Measurements from ENCODE around the gene R3HCC1L. TPM values are rescaled to one million over a fixed set of nuclear protein-coding genes. Genes with fewer than 3 reads are reported as not detected.
"Not testable (repeated sequence)": the region's sequence is repeated elsewhere in the genome, so short reads cannot be mapped to it uniquely, and the experiment has no call there.

R3HCC1L gene
- total RNA-seq, 5 donors from 2014 or later (not counting 1 experiment from before 2014, with no cell fraction given): 21.5 to 23.4 (median 22.6) TPM

DNA sequence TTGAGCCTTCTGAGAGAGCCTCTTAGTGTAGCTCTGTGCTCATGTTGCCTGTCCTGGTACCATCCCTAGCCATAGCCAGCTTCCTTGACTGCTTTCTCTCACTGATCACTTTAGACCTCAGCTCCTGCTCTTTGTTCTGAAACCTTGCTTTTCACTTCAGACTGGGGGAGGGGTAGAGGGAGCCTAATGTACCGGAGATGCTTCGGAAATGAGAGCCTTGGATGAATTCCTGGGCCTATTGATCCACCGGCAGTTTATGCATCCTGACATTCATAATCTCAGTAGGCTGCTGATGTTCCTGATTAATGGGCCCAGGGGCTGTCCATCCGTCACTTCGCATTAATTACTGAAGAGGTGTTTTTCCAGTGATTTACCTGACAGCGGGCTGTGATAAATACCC, 38.8 kb downstream of the R3HCC1L start:
- H3K4me3 ChIP-seq (ENCODE audit: control insufficient read depth in 1 of 2, extremely low read depth in 1 of 2, low read length in 1 of 2): no peak overlapping the region

DNA sequence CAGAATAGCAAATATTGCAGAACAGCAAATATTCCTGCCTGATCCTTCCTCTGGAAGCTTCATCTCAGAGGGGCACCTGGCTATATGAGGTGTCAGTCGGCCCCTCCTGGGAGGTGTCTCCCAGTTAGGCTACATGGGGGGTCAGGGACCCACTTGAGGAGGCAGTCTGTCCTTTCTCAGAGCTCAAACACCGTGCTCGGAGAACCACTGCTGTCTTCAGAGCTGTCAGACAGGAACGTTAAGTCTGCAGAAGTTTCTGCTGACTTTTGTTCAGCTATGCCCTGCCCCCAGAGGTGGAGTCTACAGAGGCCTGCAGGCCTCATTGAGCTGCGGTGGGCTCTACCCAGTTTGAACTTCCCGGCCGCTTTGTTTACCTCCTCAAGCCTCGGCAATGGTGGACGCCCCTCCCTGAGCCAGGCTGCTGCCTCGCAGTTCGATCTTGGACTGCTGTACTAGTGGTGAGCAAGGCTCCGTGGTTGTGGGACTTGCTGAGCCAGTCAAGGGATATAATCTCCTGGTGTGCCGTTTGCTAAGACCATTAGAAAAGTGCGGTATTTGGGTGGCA, 48.0 kb downstream of the R3HCC1L start:
- H3K9me3 ChIP-seq; H3K27ac Mint-ChIP-seq; POLR2A ChIA-PET; H3K4me1 ChIP-seq (ENCODE audit: control insufficient read depth in 1 of 2, extremely low read depth in 1 of 2, insufficient read depth in 2 of 2, low read length in 2 of 2); H3K27me3 ChIP-seq (replicated peaks in 1 of 2; ENCODE audit: control insufficient read depth in 2 of 2, extremely low read depth in 1 of 2, insufficient read depth in 2 of 2, low read length in 1 of 2); H3K4me3 ChIP-seq (ENCODE audit: control insufficient read depth in 1 of 2, extremely low read depth in 1 of 2, low read length in 1 of 2); H3K27me3 Mint-ChIP-seq; H3K27ac ChIP-seq (ENCODE audit: low read length); H3K9me3 Mint-ChIP-seq; DNase-seq; ATAC-seq (replicated peaks in 1 of 4): not testable (repeated sequence)
- CTCF ChIA-PET: interaction anchor here in 1 of 2 donors (1.1 kb wide), 1 partner anchor 13 kb away, joined by 4 read pairs; no protein-coding TSS in a partner anchor
- Mint-ChIP-seq H3K4me1 (peaks cover 65 to 73% (median 65%) of the 10 kb centered on the region in 3 donors), H3K36me3 (peaks cover 84% of the 10 kb centered on the region), H3K4me3 (peak overlapping the region in 1 of 3 donors; percentile 30)
- H3K36me3 ChIP-seq (ENCODE audit: control insufficient read depth in 2 of 2, extremely low read depth in 1 of 2, insufficient read depth in 1 of 2, low read length in 1 of 2): peaks cover 0 to 34% of the 10 kb centered on the region in 2 donors
- 98% methylated on average over 13 of the region's 14 CpGs for WGBS (ENCODE audit: insufficient coverage)

More for the DNA sequence above, 38.8 kb downstream of the R3HCC1L start:
- Mint-ChIP-seq H3K27me3 (no peaks in the 10 kb centered on the region), H3K4me3 (no peak overlapping the region), H3K27ac (no peak overlapping the region), H3K9me3 (no peaks in the 10 kb centered on the region), H3K4me1 (peaks cover 49 to 55% (median 51%) of the 10 kb centered on the region in 3 donors), H3K36me3 (peaks cover 53% of the 10 kb centered on the region)
- Histone ChIP-seq H3K9me3 (no peaks in the 10 kb centered on the region), H3K27ac (ENCODE audit: low read length) (no peak overlapping the region), H3K4me1 (ENCODE audit: control insufficient read depth in 1 of 2, extremely low read depth in 1 of 2, insufficient read depth in 2 of 2, low read length in 2 of 2) (peaks cover 0 to 3% of the 10 kb centered on the region in 2 experiments), H3K36me3 (ENCODE audit: control insufficient read depth in 2 of 2, extremely low read depth in 1 of 2, insufficient read depth in 1 of 2, low read length in 1 of 2) (peaks cover 0 to 11% of the 10 kb centered on the region in 2 donors), H3K27me3 (replicated peaks in 1 of 2; ENCODE audit: control insufficient read depth in 2 of 2, extremely low read depth in 1 of 2, insufficient read depth in 2 of 2, low read length in 1 of 2) (no peaks in the 10 kb centered on the region)
- CTCF ChIA-PET: no interaction called here
- POLR2A ChIA-PET: no interaction called here
- ATAC-seq (replicated peaks in 1 of 4) (no peak), DNase-seq (no peak)
- 100% methylated on average over 2 of the region's 6 CpGs for WGBS (ENCODE audit: insufficient coverage)

DNA sequence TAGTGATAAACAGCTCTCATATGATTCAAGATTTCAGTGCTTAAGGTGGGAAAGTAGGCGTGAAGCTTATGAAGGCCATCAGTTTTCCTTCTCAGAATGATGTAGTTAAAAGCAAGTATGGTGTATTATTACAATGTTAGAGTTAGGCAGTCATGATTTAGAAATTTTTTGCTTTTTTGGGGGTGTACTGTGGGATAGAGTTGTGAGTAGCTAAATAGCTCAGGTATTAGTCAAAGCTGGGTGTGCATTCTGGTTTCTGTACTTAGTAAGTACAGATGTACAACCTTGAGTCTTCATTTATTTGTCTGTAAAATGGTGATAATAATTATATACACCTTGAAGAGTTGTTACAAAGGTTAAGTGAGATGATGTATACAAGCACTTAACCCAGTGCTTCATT, 52.2 kb downstream of the R3HCC1L start:
- peaks cover 79% of the 10 kb centered on the region for H3K36me3 Mint-ChIP-seq
- H3K27ac ChIP-seq (ENCODE audit: low read length): no peak overlapping the region
- H3K9me3 ChIP-seq: no peaks in the 10 kb centered on the region
- ATAC-seq (replicated peaks in 1 of 4): no peak
- ChIA-PET CTCF (interaction anchor here (0.5 to 1.0 kb wide), 3 partner anchors 9 to 453 kb away, joined by 3 read pairs; no protein-coding TSS in a partner anchor), POLR2A (no interaction called here)
- no peak overlapping the region for H3K4me3 Mint-ChIP-seq
- no peak overlapping the region for H3K4me3 ChIP-seq (ENCODE audit: control insufficient read depth in 1 of 2, extremely low read depth in 1 of 2, low read length in 1 of 2)
- 100% methylated on average over 1 of the region's 1 CpG for WGBS (ENCODE audit: insufficient coverage)
- H3K27me3 Mint-ChIP-seq: no peaks in the 10 kb centered on the region
- H3K4me1 Mint-ChIP-seq: peaks cover 29 to 38% (median 29%) of the 10 kb centered on the region in 3 donors
- H3K27me3 ChIP-seq (replicated peaks in 1 of 2; ENCODE audit: control insufficient read depth in 2 of 2, extremely low read depth in 1 of 2, insufficient read depth in 2 of 2, low read length in 1 of 2): no peaks in the 10 kb centered on the region
- H3K4me1 ChIP-seq (ENCODE audit: control insufficient read depth in 1 of 2, extremely low read depth in 1 of 2, insufficient read depth in 2 of 2, low read length in 2 of 2): peaks cover 0 to 5% of the 10 kb centered on the region in 2 experiments
- DNase-seq: no peak
- peaks cover 0 to 2% (median 0%) of the 10 kb centered on the region in 3 donors for H3K9me3 Mint-ChIP-seq
- peaks cover 0 to 47% of the 10 kb centered on the region in 2 donors for H3K36me3 ChIP-seq (ENCODE audit: control insufficient read depth in 2 of 2, extremely low read depth in 1 of 2, insufficient read depth in 1 of 2, low read length in 1 of 2)
- H3K27ac Mint-ChIP-seq: no peak overlapping the region

DNA sequence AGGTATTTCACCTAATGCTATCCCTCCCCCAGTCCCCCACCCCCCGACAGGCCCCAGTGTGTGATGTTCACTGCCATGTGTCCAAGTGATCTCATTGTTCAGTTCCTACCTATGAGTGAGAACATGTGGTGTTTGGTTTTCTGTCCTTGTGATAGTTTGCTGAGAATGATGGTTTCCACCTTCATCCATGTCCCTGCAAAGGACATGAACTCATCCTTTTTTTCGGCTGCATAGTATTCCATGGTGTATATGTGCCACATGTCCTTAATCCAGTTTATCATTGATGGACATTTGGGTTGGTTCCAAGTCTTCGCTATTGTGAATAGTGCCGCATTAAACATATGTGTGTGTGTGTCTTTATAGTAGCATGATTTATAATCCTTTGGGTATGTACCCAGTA, 56.3 kb downstream of the R3HCC1L start:
- peaks cover 0 to 25% of the 10 kb centered on the region in 2 donors for H3K36me3 ChIP-seq (ENCODE audit: control insufficient read depth in 2 of 2, extremely low read depth in 1 of 2, insufficient read depth in 1 of 2, low read length in 1 of 2)
- Mint-ChIP-seq H3K4me1 (peaks cover 12 to 16% (median 14%) of the 10 kb centered on the region in 3 donors), H3K36me3 (peaks cover 73% of the 10 kb centered on the region), H3K9me3 (peaks cover 0 to 11% (median 2%) of the 10 kb centered on the region in 3 donors)
- DNase-seq; H3K27ac Mint-ChIP-seq; H3K4me3 ChIP-seq (ENCODE audit: control insufficient read depth in 1 of 2, extremely low read depth in 1 of 2, low read length in 1 of 2); H3K27me3 Mint-ChIP-seq; H3K4me1 ChIP-seq (ENCODE audit: control insufficient read depth in 1 of 2, extremely low read depth in 1 of 2, insufficient read depth in 2 of 2, low read length in 2 of 2); CTCF ChIA-PET; POLR2A ChIA-PET; H3K27ac ChIP-seq (ENCODE audit: low read length); H3K4me3 Mint-ChIP-seq; H3K27me3 ChIP-seq (replicated peaks in 1 of 2; ENCODE audit: control insufficient read depth in 2 of 2, extremely low read depth in 1 of 2, insufficient read depth in 2 of 2, low read length in 1 of 2); H3K9me3 ChIP-seq; ATAC-seq (replicated peaks in 1 of 4): not testable (repeated sequence)
- WGBS (ENCODE audit: insufficient coverage): no CpG with 5 or more reads among the region's 4 CpGs

DNA sequence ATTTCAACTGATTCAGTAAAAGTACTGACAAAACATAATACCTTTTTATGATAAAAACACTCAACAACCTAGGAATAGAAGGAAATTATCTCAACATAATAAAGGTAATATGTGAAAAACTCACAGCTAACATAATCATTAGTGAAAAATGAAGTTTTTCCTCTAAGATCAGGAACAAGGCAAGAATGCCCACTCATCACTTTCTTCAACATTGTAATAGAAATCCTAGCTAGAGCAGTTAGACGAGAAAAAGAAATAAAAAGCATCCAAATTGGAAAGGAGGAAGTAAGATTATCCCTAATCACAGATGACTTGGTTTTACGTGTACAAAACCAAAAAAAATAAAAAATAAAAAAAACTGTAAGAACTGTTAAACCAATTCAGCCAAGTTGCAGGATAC, 58.6 kb downstream of the R3HCC1L start:
- ChIA-PET CTCF (no interaction called here), POLR2A (no interaction called here)
- Mint-ChIP-seq H3K4me1 (peaks cover 25 to 32% (median 26%) of the 10 kb centered on the region in 3 donors), H3K27me3 (no peaks in the 10 kb centered on the region), H3K4me3 (no peak overlapping the region), H3K9me3 (peaks cover 0 to 11% (median 2%) of the 10 kb centered on the region in 3 donors), H3K27ac (no peak overlapping the region), H3K36me3 (peaks cover 70% of the 10 kb centered on the region)
- Histone ChIP-seq H3K4me3 (ENCODE audit: control insufficient read depth in 1 of 2, extremely low read depth in 1 of 2, low read length in 1 of 2) (no peak overlapping the region), H3K27ac (ENCODE audit: low read length) (no peak overlapping the region), H3K27me3 (replicated peaks in 1 of 2; ENCODE audit: control insufficient read depth in 2 of 2, extremely low read depth in 1 of 2, insufficient read depth in 2 of 2, low read length in 1 of 2) (no peaks in the 10 kb centered on the region), H3K4me1 (ENCODE audit: control insufficient read depth in 1 of 2, extremely low read depth in 1 of 2, insufficient read depth in 2 of 2, low read length in 2 of 2) (no peaks in the 10 kb centered on the region), H3K9me3 (no peaks in the 10 kb centered on the region), H3K36me3 (ENCODE audit: control insufficient read depth in 2 of 2, extremely low read depth in 1 of 2, insufficient read depth in 1 of 2, low read length in 1 of 2) (peaks cover 0 to 7% of the 10 kb centered on the region in 2 donors)
- ATAC-seq (replicated peaks in 1 of 4) (no peak), DNase-seq (no peak)
- WGBS (ENCODE audit: insufficient coverage): no CpG with 5 or more reads among the region's 2 CpGs

DNA sequence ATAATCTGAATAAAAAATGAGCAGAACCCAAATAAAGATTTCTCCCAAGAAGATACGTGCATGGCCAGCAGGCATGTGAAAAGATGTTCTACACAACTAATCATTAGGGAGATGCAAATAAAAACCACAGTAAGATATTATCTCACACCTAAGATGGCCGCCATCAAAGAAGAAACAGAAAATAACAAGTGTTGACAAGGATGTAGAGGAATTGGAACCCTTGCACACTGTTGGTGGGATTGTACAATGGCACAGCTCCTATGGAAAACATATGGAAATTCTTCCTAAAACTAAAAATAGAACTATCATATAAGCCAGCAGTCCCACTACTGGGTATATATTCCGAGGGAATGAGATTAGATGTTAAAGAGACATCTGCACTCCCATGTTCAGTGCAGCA, 60.2 kb downstream of the R3HCC1L start:
- Histone ChIP-seq H3K9me3 (no peaks in the 10 kb centered on the region), H3K36me3 (ENCODE audit: control insufficient read depth in 2 of 2, extremely low read depth in 1 of 2, insufficient read depth in 1 of 2, low read length in 1 of 2) (no peaks in the 10 kb centered on the region), H3K4me3 (ENCODE audit: control insufficient read depth in 1 of 2, extremely low read depth in 1 of 2, low read length in 1 of 2) (no peak overlapping the region), H3K4me1 (ENCODE audit: control insufficient read depth in 1 of 2, extremely low read depth in 1 of 2, insufficient read depth in 2 of 2, low read length in 2 of 2) (no peaks in the 10 kb centered on the region), H3K27me3 (replicated peaks in 1 of 2; ENCODE audit: control insufficient read depth in 2 of 2, extremely low read depth in 1 of 2, insufficient read depth in 2 of 2, low read length in 1 of 2) (no peaks in the 10 kb centered on the region), H3K27ac (ENCODE audit: low read length) (no peak overlapping the region)
- Mint-ChIP-seq H3K4me1 (peaks cover 26 to 32% (median 29%) of the 10 kb centered on the region in 3 donors), H3K4me3 (no peak overlapping the region), H3K36me3 (peaks cover 60% of the 10 kb centered on the region), H3K27ac (no peak overlapping the region), H3K9me3 (peaks cover 0 to 11% (median 2%) of the 10 kb centered on the region in 3 donors), H3K27me3 (no peaks in the 10 kb centered on the region)
- POLR2A ChIA-PET: no interaction called here
- CTCF ChIA-PET: no interaction called here
- DNase-seq: no peak
- ATAC-seq (replicated peaks in 1 of 4): no peak
- no CpG with 5 or more reads among the region's 3 CpGs for WGBS (ENCODE audit: insufficient coverage)

All from T-cell (primary cell).